Activated CD4-positive, alpha-beta T cell treated with anti-CD3 and anti-CD28 coated beads, Interleukin-2, amount 50 U/mL, for 1 hour (primary cell): Measurements from ENCODE around the gene LAMA2.

Source experiments
- DNase-seq: peaks from one replicate; pipeline ENCODE4 v3.0.0-alpha.2; 2020

The LAMA2 gene

DNA sequence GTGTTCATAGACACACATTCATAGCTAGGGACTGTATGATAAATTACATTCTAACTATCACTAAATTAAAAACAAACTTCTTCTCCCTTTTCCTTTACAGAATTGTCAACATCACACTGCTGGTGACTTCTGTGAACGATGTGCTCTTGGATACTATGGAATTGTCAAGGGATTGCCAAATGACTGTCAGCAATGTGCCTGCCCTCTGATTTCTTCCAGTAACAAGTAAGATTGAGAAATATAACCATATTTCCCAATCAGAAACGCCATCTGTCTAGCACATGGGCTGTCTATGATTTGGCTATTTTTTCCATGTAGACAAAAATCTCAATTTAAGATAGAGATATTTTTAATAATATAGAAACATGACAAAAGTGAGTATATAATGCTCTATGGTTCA is 459.3 kb downstream of the LAMA2 start:
- no peak for DNase-seq

DNA sequence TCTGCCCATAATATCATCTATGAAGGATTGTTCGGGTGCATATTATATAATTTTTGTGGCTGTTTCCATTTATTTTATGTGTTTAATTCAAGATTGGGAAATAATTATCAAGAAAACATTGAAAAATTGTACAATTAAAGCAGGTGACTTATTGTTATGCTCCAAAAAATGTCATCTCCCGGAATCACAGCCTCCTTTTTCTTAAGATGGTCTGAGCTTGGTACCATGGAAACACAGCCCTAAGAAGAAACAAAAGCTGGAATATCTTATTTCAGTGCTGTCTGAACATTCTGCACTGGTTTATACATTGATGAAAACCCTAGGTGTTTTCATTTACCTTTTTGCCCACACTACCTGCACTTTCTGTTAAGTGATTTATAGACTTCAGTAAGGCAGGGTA is 459.9 kb downstream of the LAMA2 start:
- no peak for DNase-seq

DNA sequence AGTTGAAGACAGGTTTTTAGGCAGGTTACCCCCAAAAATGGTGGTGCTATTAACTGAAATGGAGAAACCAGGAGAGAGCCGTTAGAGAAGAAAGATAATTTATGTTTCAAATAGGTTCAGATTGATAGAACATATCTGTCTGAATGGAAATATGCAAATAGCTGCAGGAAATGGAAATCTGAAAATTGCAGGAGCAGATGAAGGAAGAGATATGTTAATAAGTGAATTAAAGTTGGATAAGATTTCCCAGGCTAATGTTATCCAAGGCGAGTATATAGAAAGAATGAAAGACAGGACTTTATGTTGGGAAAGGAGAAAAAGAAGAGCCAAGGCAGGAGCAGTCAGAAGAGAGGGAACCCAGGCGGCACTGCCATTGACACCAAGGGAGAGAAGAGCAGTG is 461.4 kb downstream of the LAMA2 start:
- DNase-seq: no peak

DNA sequence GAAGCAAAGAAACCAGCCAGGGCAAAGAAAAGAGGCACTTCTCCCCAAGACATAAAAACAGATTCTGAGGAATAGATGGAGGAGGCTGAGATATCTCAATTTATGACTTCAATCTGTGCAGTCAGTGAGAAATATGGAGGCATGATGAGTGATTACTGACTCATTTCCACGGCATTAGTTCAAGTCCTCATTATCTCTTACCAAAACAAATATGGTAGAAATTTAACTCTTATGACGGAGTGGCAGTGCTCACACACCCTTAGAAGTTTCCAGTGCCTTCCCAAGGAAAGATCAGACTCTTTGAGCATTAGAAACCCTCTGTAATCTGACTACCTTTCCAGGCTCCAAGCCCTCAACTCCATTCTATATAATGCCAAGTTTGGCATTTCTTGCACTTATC is 463.0 kb downstream of the LAMA2 start:
- no peak for DNase-seq

DNA sequence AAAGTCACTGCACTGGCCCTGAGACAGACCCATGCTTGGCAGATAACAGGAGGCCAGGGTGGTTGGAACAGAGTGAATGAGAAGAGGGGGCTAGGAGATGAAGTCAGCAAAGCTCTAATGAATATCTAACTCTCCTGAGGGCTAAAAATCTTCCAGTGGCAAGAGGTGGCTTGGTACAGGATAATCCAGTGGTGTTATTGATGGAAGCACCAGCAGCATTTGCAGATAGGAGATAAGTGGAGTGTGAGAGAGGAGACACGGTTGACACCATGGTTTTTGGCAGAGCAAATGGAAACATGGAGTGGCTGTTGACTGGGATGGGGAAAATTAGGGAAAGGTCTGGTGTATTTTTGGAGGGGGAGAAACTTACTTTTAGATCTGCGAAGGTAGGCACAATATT is 464.0 kb downstream of the LAMA2 start:
- no peak for DNase-seq

DNA sequence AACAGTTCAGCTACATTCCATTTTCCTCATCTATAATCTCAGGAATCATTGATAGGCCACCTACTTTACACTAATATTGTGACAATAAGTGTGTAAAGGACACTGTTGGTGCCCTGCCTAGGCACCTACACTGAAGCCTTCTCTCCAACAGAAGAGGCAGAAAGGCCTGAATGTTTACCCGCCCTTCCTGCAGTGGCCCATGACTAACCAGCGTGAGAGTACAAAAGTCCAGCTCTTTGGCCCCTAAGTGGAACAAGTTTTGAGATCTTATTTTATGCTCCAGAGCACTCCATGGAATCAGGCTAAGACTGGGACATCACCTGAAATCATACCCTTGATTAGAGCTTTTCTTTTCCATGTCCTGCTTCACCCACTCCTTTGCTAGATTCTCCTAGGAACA is 467.3 kb downstream of the LAMA2 start:
- DNase-seq: no peak

DNA sequence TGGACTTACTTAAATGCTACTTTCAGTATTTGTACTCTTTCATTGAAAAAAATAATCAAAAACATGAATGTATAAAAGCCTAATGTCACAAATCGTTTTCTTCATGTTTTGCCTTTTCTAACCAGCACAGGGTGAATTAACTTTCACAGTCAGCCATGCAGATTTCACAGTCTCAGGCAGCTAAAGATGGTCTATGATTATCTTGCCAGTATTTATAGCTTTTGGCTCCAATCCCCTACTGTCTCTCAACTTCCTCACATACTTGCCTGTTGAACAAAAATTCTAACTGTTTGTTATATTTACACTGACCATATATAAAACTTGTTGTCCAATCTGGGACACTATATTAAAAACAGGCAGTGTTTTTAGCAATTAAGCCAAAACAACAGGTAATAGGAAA is 468.9 kb downstream of the LAMA2 start:
- DNase-seq: no peak

DNA sequence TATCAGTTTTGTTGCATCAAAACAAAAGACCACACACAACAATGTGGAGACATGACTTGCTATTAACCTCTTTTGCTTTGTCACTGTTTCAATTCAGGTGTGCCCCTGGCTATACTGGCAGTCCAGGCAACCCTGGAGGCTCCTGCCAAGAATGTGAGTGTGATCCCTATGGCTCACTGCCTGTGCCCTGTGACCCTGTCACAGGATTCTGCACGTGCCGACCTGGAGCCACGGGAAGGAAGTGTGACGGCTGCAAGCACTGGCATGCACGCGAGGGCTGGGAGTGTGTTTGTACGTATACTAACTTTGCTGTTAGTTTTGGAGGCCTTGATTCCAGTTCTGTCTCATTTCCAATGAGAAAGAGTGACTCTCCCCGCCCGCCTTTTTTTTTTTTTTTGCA is 470.1 kb downstream of the LAMA2 start:
- no peak for DNase-seq

DNA sequence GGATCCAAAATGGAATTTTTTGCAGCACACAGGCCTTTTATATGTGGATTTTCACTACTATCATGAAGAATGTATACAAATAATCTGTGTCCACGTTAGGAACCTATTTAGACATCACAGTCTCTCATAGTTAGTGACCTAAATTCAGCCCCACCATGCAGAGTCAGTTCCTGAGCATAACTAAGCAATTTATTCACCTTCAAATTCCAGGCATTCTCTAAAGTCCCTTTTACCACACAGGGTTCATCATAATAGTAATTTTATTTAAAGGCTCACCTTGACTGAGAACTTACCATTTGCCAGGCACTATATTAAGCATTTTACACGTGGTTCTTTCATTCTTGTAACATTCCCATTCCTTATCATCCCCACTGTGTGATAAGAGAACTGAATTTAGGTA is 473.2 kb downstream of the LAMA2 start:
- DNase-seq: no peak

DNA sequence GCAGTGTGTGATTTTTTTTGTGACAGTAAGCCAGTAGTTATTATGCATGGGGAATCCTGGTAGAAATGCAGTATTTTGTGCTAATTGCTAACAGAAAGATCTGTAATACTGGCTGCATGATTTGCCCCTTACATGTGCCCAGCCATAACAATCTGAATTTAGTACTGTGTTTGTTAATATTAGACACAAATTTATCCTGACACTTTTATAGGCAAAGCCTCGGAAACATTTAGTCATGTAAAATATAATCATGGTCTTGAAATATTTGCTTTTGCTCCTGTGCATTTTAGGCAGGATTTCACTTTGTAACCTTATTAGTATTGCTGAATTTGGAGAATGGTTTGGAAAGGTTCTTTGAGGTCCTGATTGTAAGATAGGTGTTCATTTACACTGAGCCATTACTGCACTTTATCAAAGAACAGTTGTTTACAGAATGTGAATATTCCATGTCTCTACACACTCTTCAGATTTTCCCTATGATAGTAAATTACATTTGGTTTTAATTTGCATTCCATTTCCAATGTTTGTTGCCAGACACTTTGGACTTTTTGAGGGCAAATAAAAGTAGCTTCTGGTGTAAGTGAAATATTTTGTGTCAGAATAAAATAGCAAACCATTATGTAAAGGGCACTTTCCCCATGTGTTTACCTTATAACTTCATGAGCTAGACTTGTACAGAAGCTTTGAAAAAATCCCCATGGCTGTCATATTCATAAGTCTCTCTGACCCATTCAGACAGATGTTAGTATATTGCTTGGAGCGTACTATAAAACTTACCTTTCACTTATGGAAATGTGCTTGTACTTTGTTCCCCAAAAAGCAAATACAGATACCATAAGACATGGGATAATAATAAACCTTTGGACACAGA is 477.1 kb downstream of the LAMA2 start:
- DNase-seq: no peak

DNA sequence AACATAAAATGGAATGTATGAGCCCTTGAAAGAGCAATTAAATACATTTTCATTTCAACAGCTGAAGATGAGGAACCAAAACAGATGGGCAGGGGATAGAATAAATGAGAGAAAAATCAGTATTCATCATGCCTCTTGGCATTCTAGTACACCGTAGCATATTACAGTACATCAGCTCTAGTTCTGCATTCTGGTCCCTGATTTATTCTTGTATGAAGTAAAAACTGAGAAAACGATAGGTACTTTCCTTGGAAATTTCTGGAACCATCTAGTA is 477.7 kb downstream of the LAMA2 start:
- no peak for DNase-seq

DNA sequence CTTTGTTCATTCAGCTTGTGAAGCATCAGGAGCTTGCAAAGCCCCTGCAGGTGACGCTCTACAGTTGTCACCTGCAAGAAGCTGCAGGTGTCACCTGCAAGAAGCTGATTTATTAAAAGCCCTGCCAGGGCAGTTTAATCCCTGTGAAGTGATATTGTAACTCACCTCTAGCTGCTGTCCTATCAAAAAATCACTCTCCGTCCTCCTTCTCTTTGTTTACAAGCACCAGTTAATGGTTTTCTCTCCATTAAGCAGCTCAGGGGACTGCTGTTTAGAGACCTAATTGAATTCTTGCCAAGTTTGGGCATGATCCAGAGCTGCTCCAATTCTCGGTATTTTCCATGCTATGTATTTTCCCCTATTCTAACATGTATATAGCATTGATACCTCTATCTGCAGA is 481.1 kb downstream of the LAMA2 start:
- no peak for DNase-seq

DNA sequence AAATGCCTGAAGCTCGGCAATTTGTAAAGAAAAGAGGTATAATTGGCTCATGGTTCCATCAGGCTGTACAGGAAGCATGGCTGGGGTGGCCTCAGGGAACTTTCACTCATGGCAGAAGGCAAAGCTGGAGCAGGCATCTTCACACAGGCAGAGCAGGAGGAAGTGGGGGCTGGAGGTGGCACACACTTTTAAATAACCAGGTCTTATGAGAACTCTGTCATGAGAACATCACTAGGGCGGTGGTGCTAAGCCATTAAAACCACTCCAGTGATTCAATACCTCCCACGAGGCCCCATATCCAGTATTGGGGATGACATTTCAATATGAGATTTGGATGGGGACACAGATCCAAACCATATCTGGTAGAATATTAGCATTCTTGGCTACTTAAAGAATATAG is 481.8 kb downstream of the LAMA2 start:
- no peak for DNase-seq

DNA sequence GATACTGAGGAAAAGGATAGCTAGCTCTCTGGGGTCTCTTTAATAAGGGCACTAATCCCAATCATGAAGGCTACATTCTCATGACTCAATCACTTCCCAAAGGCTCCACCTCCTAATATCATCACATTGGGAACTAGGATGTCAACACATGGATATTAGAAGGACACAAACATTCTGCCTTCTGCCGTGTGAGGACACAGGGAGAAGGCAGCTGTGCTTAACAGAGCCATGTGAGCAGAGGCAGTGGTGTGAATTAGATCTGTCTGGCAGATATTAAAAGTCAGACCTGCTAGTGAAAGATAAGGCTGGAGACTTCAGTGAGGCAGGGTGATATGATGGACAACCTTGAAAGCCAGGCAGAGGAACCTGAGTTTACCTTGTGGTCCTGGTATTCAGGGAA is 485.1 kb downstream of the LAMA2 start:
- DNase-seq: no peak

DNA sequence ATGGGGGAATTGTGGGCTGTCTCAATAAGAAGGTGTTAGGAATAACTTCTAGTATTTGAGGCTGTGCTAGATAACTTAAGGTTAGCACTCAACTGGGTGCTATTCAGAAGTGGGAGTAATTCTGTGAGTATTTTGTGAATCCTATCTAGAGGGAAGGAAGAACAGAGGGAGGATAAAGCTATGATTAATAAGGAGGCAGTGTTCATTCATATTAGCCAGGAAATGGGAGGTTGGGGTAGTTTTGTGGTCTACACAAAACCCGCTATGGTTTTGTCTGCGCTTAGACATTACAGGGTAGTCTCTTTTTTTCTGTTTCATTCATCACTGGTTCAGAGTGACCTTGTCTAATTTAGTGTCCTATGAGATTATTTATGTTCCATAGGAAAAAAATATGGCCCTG is 486.0 kb downstream of the LAMA2 start:
- DNase-seq: no peak

DNA sequence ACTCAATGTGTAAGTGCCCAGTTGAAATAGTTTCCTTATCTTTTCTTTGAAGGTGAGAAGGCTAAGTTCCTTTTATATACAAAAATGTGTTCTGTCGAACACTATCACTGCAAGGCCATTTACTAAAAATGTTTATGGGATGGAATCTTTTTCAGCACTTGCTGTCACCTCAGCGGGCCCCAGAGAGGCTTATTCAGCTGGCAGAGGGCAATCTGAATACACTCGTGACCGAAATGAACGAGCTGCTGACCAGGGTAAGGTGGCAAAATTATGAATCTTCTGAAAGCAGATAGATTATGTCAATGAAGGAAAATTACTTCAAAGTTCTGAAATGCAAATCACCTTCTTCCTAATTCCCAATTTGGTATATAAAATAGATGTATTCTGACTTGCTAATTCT is 486.8 kb downstream of the LAMA2 start:
- no peak for DNase-seq

DNA sequence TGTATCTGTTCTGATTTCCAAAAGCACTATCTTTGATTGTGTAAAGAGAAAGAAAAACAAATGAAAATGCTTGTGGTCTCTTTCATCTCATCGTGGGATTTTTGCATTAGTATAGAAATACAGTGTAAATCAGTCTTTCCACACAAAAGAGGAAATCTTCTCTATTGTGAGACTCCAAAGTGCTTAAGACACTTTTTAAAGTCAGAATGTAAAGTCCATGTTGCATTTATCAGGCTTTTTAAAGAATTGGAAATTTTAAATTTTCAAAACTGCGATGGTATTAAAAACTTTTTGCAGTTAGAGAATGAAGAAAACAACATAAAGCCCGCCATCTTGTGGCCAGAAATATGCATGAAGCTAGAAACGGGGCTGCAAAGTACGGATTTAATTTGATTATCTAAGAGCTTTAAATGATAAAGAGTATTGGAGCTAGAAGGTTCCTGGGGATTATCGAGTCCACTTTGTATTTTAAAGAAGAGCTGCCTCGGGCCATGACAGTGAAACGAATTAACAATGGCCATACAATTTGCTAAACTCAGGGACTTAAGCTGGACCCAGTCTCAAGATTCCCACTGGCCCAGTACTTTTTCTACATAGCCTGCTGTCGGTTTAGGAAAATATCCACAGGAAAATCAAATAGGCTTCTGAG is 487.5 kb downstream of the LAMA2 start:
- DNase-seq: peak; percentile 40

DNA sequence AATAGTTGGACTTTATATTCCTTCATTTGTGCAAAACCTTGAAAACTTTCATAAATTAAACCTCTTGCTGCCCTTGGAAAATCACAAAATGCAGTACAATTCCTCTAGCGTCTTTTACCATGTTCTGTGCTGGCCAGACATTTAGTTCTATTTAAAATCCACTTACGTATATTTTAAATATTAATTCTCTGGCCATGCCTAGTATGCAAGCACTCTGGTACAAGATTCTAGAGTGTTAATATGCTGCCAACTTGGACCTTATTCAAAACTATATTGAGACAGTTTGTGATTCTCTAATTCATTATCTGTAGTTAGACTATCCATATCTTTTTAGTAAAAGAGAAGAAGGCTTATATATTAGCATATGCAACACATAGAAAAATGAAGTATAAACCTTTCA is 498.9 kb downstream of the LAMA2 start:
- no peak for DNase-seq

DNA sequence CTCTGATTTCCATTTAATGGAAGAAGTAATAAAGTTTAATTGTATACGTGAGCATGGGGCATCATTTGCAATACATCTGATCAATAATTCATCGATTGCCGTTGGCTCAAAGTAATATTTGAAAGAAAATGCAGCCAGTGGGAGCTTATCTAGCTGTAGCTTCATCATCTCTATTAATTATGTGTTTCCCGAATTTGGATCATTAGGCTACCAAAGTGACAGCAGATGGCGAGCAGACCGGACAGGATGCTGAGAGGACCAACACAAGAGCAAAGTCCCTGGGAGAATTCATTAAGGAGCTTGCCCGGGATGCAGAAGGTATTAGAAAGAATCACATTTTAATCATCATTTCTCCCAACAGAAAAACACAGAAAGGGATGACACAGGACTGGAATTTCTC is 500.0 kb downstream of the LAMA2 start:
- DNase-seq: no peak

DNA sequence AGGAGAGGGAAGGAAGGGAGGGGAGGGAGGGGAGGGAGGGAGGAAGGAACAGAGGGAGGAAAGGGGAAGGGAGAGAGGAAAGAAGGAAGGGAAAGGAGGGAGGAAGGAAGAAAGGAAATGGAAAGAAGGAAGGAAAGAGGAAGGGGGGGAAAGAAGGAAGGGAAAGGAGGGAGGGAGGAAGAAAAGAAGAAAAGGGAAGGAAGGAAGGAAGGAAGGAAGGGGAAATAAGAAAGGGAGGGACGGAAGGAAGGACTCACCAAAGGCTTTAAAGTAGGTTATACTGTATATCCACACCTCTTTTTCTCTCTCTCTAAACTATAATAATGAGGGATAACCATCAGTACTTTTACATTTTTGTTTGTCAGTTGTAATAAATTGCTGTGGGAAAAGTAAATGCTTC is 502.2 kb downstream of the LAMA2 start:
- no peak for DNase-seq

DNA sequence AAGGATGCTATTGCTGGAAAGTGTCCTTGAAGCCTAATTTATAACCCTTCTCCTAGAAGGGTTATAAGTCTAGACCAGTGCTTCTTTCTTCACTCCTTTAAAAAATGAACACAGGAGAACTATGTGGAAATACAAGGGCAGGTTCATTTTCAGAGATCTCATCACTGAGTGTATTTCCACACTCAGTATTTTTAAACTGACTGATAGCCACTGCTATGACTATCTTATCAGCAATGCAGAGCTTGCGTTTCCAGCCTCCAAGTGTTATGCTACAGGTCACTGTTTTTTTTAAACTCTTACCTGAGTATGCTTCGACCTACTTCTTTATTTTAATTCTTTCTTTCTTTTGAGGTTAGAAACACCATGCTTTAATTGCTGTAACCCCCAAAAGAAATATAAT is 508.0 kb downstream of the LAMA2 start:
- DNase-seq: no peak

DNA sequence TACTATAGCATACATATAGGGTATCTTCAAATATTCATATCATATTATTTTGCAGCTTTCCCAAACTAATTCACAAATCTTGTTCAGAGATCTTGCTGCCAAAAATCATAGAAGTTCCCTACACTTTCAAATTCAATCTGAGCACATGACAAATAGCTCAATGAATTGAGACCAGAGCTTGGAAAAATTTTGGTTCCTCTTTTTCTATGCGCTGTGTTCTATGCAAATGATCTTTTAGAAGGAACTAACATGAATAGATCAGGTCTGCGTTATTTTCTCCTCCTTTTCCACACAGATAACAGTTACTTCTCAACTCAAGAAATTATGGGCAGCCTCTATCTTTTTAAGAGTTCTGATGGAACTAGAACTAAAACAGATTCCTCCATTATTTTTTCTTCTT is 510.7 kb downstream of the LAMA2 start:
- DNase-seq: no peak

DNA sequence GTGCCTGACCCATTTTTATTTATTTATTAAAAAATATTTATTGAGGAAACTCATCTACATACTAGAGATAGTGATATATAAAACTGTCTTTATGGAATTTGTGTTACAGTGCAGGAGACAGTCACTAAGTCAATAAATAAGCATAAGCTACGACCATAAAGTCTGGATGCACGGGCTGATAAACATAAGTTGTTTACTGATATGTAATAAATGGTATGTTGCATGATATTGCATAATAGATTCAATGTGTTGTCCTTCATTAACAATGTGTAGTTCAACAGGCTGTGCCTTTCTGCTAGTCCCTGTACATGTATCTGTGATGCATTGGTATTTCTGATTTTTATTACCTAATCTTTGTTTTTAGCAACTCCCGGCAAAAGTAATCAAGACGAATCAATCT is 515.8 kb downstream of the LAMA2 start:
- DNase-seq: no peak

DNA sequence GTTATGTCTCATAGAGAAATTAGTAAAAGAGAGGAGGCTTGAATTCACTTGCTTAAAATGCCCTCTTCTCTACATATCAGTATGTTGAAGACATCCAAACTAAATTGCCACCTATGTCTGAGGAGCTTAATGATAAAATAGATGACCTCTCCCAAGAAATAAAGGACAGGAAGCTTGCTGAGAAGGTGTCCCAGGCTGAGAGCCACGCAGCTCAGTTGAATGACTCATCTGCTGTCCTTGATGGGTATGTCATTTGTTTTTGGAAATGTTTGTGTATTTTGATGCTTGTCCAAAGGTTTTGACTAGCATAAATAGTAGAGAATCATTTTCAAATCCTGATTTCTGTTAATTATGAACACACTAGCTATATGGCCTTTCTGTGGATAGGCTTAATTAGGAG is 519.3 kb downstream of the LAMA2 start:
- DNase-seq: no peak

DNA sequence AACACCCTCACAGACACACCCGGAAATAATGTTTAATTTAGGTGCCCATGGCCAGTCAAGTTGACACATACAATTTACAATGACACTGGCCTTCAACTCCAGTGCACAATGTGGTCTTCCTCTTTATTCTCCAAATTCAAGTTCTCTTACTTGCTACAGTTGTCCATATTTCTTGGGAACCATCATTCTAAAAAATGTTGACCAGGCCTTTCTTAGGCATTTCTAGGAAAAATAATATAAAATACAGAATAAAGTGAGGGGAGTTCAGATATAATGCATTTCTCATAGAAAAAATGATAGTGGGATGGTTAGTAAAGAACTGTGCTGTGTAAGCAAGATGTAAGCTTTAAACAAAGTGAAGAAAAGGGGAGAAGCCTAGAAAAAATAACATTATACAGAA is 528.2 kb downstream of the LAMA2 start:
- no peak for DNase-seq
